GM23338 (cell line): ENCODE measurements around the gene TENT5C. TPM values are rescaled to one million over a fixed set of nuclear protein-coding genes. Genes with fewer than 3 reads are reported as not detected.

Experiments
- ATAC-seq: fragments of 200-7000 bp; cut with Tn5 transposase; 3 replicates; pipeline ENCODE4 v1.9.1; 2020
- DNase-seq: peaks from one replicate; pipeline ENCODE4 v3.0.0-alpha.2; 2015; ENCODE audit warnings: low spot score
- H2AFZ ChIP-seq: fragments of 200-600 bp; sonication (generic); 2 replicates; pipeline ENCODE4 v1.8.0; 2016; ENCODE audit warnings: antibody characterized with exemption, mild to moderate bottlenecking, moderate library complexity
- H3F3A ChIP-seq: fragments of 200-600 bp; sonication (generic); replicated peaks from 2 replicates; pipeline ENCODE4 v1.8.0; 2017; ENCODE audit warnings: antibody characterized with exemption, mixed run types, low read depth
- H3K27ac ChIP-seq: fragments of 200-600 bp; sonication (generic); 2 replicates; pipeline ENCODE4 v1.6.1; 2016; ENCODE audit warnings: low read depth
- H3K27me3 ChIP-seq: fragments of 200-600 bp; sonication (generic); 2 replicates; pipeline ENCODE4 v1.8.0; 2016; ENCODE audit warnings: mild to moderate bottlenecking, mixed run types, moderate library complexity; ENCODE audit not compliant: insufficient read depth
- H3K36me3 ChIP-seq: fragments of 200-600 bp; sonication (generic); 2 replicates; pipeline ENCODE4 v1.8.0; 2016; ENCODE audit warnings: mild to moderate bottlenecking; ENCODE audit not compliant: insufficient read depth
- H3K4me1 ChIP-seq: fragments of 200-600 bp; sonication (generic); 2 replicates; pipeline ENCODE4 v1.8.0; 2016; ENCODE audit warnings: mild to moderate bottlenecking, moderate library complexity; ENCODE audit not compliant: insufficient read depth
- H3K4me2 ChIP-seq: fragments of 200-600 bp; sonication (generic); 2 replicates; pipeline ENCODE4 v1.7.1; 2017; ENCODE audit warnings: mixed run types
- H3K4me3 ChIP-seq: fragments of 200-600 bp; sonication (generic); 2 replicates; pipeline ENCODE4 v1.6.1; 2016; ENCODE audit warnings: mixed run types
- H3K79me2 ChIP-seq: fragments of 200-600 bp; sonication (generic); replicated peaks from 2 replicates; pipeline ENCODE4 v1.8.0; 2017; ENCODE audit warnings: mild to moderate bottlenecking; ENCODE audit not compliant: insufficient read depth
- H3K9me2 ChIP-seq: fragments of 200-600 bp; sonication (generic); 2 replicates; pipeline ENCODE4 v1.8.0; 2017; ENCODE audit not compliant: insufficient read depth
- H4K20me1 ChIP-seq: fragments of 200-600 bp; sonication (generic); replicated peaks from 2 replicates; pipeline ENCODE4 v1.8.0; 2017; ENCODE audit warnings: mild to moderate bottlenecking; ENCODE audit not compliant: insufficient read depth
- H3K27ac Mint-ChIP-seq: 2 replicates; pipeline ENCODE4 v1.8.0; 2020; ENCODE audit warnings: inconsistent platforms, mild to moderate bottlenecking, moderate library complexity, mixed read lengths
- H3K27me3 Mint-ChIP-seq: 3 replicates; pipeline ENCODE4 v1.8.0; 2022; ENCODE audit warnings: low read depth, mild to moderate bottlenecking, moderate library complexity, mixed read lengths, inconsistent platforms; ENCODE audit not compliant: insufficient read depth, poor library complexity
- H3K36me3 Mint-ChIP-seq: 3 replicates; pipeline ENCODE4 v1.8.0; 2021; ENCODE audit warnings: low read depth, mild to moderate bottlenecking, inconsistent platforms, moderate library complexity, mixed read lengths
- H3K4me1 Mint-ChIP-seq: 3 replicates; pipeline ENCODE4 v1.8.0; 2020; ENCODE audit warnings: mild to moderate bottlenecking, inconsistent platforms, mixed read lengths
- H3K4me3 Mint-ChIP-seq: 3 replicates; pipeline ENCODE4 v1.8.0; 2021; ENCODE audit warnings: moderate library complexity, mild to moderate bottlenecking, inconsistent platforms, mixed read lengths
- H3K9me3 Mint-ChIP-seq: 3 replicates; pipeline ENCODE4 v1.8.0; 2020; ENCODE audit warnings: moderate library complexity, mild to moderate bottlenecking, inconsistent platforms, mixed read lengths
- CREB1 ChIP-seq: fragments of 250-450 bp; sonication (Bioruptor Pico); IDR thresholded peaks from 2 replicates; pipeline ENCODE4 v1.5.0; 2020; ENCODE audit warnings: low read depth, mild to moderate bottlenecking, moderate library complexity
- CTCF ChIP-seq, 2 experiments: fragments of 200-600 bp in 1 of 2; sonication (generic) in 1 of 2; conservative IDR thresholded peaks; 2 replicates each; pipeline versions ENCODE4 v1.5.1 to v1.6.1; 2016 to 2017; ENCODE audit warnings: antibody characterized with exemption in 2 of 2, low read depth in 2 of 2, mild to moderate bottlenecking in 2 of 2, moderate library complexity in 1 of 2
- ETS1 ChIP-seq: IDR thresholded peaks from 2 replicates; pipeline ENCODE4 v1.6.1; 2016; ENCODE audit warnings: antibody characterized with exemption
- EZH2 ChIP-seq: fragments of 200-600 bp; sonication (generic); IDR thresholded peaks from one replicate; pipeline ENCODE4 v1.8.0; 2017; ENCODE audit warnings: antibody characterized with exemption, mild to moderate bottlenecking, low read depth; ENCODE audit not compliant: unreplicated experiment
- EZH2phosphoT487 ChIP-seq: fragments of 200-600 bp; sonication (generic); IDR thresholded peaks from one replicate; pipeline ENCODE4 v1.8.1; 2018; ENCODE audit warnings: antibody characterized with exemption; ENCODE audit not compliant: unreplicated experiment
- JUNB ChIP-seq: IDR thresholded peaks from one replicate; pipeline ENCODE4 v1.6.1; 2016; ENCODE audit warnings: antibody characterized with exemption; ENCODE audit not compliant: unreplicated experiment
- NANOG ChIP-seq: IDR thresholded peaks from 2 replicates; pipeline ENCODE4 v1.6.1; 2016; ENCODE audit warnings: antibody characterized with exemption, borderline replicate concordance
- POLR2AphosphoS5 ChIP-seq: IDR thresholded peaks from 2 replicates; pipeline ENCODE4 v1.6.1; 2016; ENCODE audit warnings: antibody characterized with exemption, low read depth
- STAT1 ChIP-seq: IDR thresholded peaks from one replicate; pipeline ENCODE4 v1.6.1; 2016; ENCODE audit warnings: antibody characterized with exemption; ENCODE audit not compliant: unreplicated experiment
- ZNF114 ChIP-seq: fragments of 250-450 bp; sonication (Bioruptor Pico); IDR thresholded peaks from 2 replicates; pipeline ENCODE4 v1.5.0; 2020; ENCODE audit warnings: mild to moderate bottlenecking, moderate library complexity
- ZNF331 ChIP-seq: fragments of 250-450 bp; sonication (Bioruptor Pico); IDR thresholded peaks from 2 replicates; pipeline ENCODE4 v1.5.0; 2020; ENCODE audit warnings: low read depth, mild to moderate bottlenecking, moderate library complexity
- polyA plus RNA-seq: library from polyadenylated mRNA; unstranded; fragments of >200 nt; fragmentation: Nextera tagmentation; extraction: Ambion mirVana; gene quantifications from 2 replicates; pipeline ENCODE4 v1.2.1, GENCODE V29; 2016
- total RNA-seq: library from RNA; depleted of rRNA; stranded (reverse); fragments of >200 nt; shearing (Covaris generic); gene quantifications from 2 replicates; pipeline ENCODE4 v1.2.3, GENCODE V29; 2014
- TF ChIP-seq, protein P1 (sequence below): IDR thresholded peaks from one replicate; pipeline ENCODE4 v1.6.1; 2018; ENCODE audit warnings: antibody characterized with exemption; ENCODE audit not compliant: unreplicated experiment
- TF ChIP-seq, protein P2 (sequence below): fragments of 250-450 bp; sonication (Bioruptor Pico); IDR thresholded peaks from 2 replicates; pipeline ENCODE4 v1.5.0; 2020; ENCODE audit warnings: mild to moderate bottlenecking, moderate library complexity

TENT5C gene
- total and polyA plus RNA-seq, 2 experiments from 2014 or later: 0.23 to 0.80 TPM

- no peaks in the 10 kb centered on the region for H3F3A ChIP-seq
- Mint-ChIP-seq H3K9me3 (no peaks in the 10 kb centered on the region), H3K36me3 (no peaks in the 10 kb centered on the region), H3K4me1 (peaks cover 12% of the 10 kb centered on the region), H3K27me3 (no peaks in the 10 kb centered on the region), H3K27ac (no peak overlapping the region), H3K4me3 (no peak overlapping the region)
- DNase-seq: no peak
- H3K9me2 ChIP-seq: no peaks in the 10 kb centered on the region; the same call in 1 of the 2 replicates
- no peak for TF ChIP-seq JUNB
- TF ChIP-seq, protein P1, sequence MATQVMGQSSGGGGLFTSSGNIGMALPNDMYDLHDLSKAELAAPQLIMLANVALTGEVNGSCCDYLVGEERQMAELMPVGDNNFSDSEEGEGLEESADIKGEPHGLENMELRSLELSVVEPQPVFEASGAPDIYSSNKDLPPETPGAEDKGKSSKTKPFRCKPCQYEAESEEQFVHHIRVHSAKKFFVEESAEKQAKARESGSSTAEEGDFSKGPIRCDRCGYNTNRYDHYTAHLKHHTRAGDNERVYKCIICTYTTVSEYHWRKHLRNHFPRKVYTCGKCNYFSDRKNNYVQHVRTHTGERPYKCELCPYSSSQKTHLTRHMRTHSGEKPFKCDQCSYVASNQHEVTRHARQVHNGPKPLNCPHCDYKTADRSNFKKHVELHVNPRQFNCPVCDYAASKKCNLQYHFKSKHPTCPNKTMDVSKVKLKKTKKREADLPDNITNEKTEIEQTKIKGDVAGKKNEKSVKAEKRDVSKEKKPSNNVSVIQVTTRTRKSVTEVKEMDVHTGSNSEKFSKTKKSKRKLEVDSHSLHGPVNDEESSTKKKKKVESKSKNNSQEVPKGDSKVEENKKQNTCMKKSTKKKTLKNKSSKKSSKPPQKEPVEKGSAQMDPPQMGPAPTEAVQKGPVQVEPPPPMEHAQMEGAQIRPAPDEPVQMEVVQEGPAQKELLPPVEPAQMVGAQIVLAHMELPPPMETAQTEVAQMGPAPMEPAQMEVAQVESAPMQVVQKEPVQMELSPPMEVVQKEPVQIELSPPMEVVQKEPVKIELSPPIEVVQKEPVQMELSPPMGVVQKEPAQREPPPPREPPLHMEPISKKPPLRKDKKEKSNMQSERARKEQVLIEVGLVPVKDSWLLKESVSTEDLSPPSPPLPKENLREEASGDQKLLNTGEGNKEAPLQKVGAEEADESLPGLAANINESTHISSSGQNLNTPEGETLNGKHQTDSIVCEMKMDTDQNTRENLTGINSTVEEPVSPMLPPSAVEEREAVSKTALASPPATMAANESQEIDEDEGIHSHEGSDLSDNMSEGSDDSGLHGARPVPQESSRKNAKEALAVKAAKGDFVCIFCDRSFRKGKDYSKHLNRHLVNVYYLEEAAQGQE: no peak
- TF ChIP-seq POLR2AphosphoS5: no peak
- TF ChIP-seq ZNF331 (CRISPR knock-in tag): no peak
- TF ChIP-seq EZH2: no peak
- TF ChIP-seq, protein P2, sequence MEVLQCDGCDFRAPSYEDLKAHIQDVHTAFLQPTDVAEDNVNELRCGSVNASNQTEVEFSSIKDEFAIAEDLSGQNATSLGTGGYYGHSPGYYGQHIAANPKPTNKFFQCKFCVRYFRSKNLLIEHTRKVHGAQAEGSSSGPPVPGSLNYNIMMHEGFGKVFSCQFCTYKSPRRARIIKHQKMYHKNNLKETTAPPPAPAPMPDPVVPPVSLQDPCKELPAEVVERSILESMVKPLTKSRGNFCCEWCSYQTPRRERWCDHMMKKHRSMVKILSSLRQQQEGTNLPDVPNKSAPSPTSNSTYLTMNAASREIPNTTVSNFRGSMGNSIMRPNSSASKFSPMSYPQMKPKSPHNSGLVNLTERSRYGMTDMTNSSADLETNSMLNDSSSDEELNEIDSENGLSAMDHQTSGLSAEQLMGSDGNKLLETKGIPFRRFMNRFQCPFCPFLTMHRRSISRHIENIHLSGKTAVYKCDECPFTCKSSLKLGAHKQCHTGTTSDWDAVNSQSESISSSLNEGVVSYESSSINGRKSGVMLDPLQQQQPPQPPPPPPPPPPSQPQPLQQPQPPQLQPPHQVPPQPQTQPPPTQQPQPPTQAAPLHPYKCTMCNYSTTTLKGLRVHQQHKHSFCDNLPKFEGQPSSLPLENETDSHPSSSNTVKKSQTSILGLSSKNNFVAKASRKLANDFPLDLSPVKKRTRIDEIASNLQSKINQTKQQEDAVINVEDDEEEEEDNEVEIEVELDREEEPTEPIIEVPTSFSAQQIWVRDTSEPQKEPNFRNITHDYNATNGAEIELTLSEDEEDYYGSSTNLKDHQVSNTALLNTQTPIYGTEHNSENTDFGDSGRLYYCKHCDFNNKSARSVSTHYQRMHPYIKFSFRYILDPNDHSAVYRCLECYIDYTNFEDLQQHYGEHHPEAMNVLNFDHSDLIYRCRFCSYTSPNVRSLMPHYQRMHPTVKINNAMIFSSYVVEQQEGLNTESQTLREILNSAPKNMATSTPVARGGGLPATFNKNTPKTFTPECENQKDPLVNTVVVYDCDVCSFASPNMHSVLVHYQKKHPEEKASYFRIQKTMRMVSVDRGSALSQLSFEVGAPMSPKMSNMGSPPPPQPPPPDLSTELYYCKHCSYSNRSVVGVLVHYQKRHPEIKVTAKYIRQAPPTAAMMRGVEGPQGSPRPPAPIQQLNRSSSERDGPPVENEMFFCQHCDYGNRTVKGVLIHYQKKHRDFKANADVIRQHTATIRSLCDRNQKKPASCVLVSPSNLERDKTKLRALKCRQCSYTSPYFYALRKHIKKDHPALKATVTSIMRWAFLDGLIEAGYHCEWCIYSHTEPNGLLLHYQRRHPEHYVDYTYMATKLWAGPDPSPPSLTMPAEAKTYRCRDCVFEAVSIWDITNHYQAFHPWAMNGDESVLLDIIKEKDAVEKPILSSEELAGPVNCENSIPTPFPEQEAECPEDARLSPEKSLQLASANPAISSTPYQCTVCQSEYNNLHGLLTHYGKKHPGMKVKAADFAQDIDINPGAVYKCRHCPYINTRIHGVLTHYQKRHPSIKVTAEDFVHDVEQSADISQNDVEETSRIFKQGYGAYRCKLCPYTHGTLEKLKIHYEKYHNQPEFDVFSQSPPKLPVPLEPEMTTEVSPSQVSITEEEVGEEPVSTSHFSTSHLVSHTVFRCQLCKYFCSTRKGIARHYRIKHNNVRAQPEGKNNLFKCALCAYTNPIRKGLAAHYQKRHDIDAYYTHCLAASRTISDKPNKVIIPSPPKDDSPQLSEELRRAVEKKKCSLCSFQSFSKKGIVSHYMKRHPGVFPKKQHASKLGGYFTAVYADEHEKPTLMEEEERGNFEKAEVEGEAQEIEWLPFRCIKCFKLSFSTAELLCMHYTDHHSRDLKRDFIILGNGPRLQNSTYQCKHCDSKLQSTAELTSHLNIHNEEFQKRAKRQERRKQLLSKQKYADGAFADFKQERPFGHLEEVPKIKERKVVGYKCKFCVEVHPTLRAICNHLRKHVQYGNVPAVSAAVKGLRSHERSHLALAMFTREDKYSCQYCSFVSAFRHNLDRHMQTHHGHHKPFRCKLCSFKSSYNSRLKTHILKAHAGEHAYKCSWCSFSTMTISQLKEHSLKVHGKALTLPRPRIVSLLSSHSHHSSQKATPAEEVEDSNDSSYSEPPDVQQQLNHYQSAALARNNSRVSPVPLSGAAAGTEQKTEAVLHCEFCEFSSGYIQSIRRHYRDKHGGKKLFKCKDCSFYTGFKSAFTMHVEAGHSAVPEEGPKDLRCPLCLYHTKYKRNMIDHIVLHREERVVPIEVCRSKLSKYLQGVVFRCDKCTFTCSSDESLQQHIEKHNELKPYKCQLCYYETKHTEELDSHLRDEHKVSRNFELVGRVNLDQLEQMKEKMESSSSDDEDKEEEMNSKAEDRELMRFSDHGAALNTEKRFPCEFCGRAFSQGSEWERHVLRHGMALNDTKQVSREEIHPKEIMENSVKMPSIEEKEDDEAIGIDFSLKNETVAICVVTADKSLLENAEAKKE (CRISPR knock-in tag): no peak
- TF ChIP-seq ETS1: no peak
- no peak for TF ChIP-seq CREB1 (CRISPR knock-in tag)
- no peak for TF ChIP-seq ZNF114 (CRISPR knock-in tag)
- no peak for TF ChIP-seq CTCF (conservative IDR thresholded peaks at IDR 0.05; ENCODE audit: low read depth in 2 of 2)
- no peak for TF ChIP-seq STAT1
- TF ChIP-seq EZH2phosphoT487: no peak
- TF ChIP-seq NANOG: no peak
- no peaks in the 10 kb centered on the region for H3K27me3 ChIP-seq
- no peak for ATAC-seq
- H4K20me1 ChIP-seq: no peaks in the 10 kb centered on the region
- H3K27ac ChIP-seq: no peak overlapping the region
- H3K4me2 ChIP-seq: no peak overlapping the region
- H2AFZ ChIP-seq: no peak overlapping the region
- no peaks in the 10 kb centered on the region for H3K36me3 ChIP-seq
- H3K4me1 ChIP-seq: no peaks in the 10 kb centered on the region
- H3K4me3 ChIP-seq: no peak overlapping the region
- no peaks in the 10 kb centered on the region for H3K79me2 ChIP-seq
These were observed 11.1 kb downstream of the TENT5C start for GRCh38 chr1:117616967-117617366.
